OCI-LY7 (cell line): Measurements from ENCODE around the gene CD59. TPM values are rescaled to one million over a fixed set of nuclear protein-coding genes. Genes with fewer than 3 reads are reported as not detected.

Experiments
- BruUV-seq: library from RNA; stranded (reverse); fragments of 400-500 nt; replicated peaks from 2 replicates; lab custom pipeline; 2021; lab: Mats Ljungman, UMichigan
- CTCF ChIA-PET: fragments of 300-600 bp; sonication (Branson Sonifier 250); formaldehyde crosslinking; loops from one replicate; lab custom pipeline; 2022; ENCODE audit warnings: antibody characterized with exemption; ENCODE audit not compliant: unreplicated experiment; lab: Charles Lee
- POLR2A ChIA-PET: fragments of 300-600 bp; sonication (Branson Sonifier 250); formaldehyde crosslinking; loops from one replicate; lab custom pipeline; 2022; ENCODE audit warnings: antibody characterized with exemption; lab: Charles Lee
- DNase-seq: peaks from one replicate; pipeline ENCODE4 v3.0.0-alpha.2; 2015; ENCODE audit warnings: low spot score
- H2AFZ ChIP-seq: fragments of 200-600 bp; sonication (generic), shearing (Covaris generic); 2 replicates; pipeline ENCODE4 v1.6.1; 2014; ENCODE audit warnings: mild to moderate bottlenecking, antibody characterized with exemption, low read length, moderate library complexity
- H3K27ac ChIP-seq: fragments of 200-600 bp; sonication (generic); 2 replicates; pipeline ENCODE4 v1.5.1; 2014; ENCODE audit warnings: mixed run types, low read depth, mild to moderate bottlenecking, moderate library complexity, low read length, inconsistent platforms; ENCODE audit not compliant: poor library complexity, severe bottlenecking
- H3K36me3 ChIP-seq: fragments of 200-600 bp; sonication (generic); 2 replicates; pipeline ENCODE4 v1.6.1; 2014; ENCODE audit warnings: mild to moderate bottlenecking, antibody characterized with exemption, low read length, moderate library complexity, mixed read lengths; ENCODE audit not compliant: insufficient read depth
- H3K4me1 ChIP-seq: fragments of 200-600 bp; sonication (generic); 2 replicates; pipeline ENCODE4 v1.5.1; 2014; ENCODE audit warnings: mild to moderate bottlenecking, low read length; ENCODE audit not compliant: insufficient read depth, poor library complexity, severe bottlenecking
- H3K4me2 ChIP-seq: fragments of 200-600 bp; sonication (generic); 2 replicates; pipeline ENCODE4 v1.6.1; 2014; ENCODE audit warnings: mild to moderate bottlenecking, low read length
- H3K4me3 ChIP-seq: fragments of 200-600 bp; sonication (generic); 2 replicates; pipeline ENCODE4 v1.5.1; 2014; ENCODE audit warnings: mild to moderate bottlenecking, low read depth, low read length; ENCODE audit not compliant: poor library complexity, severe bottlenecking
- H3K79me2 ChIP-seq: fragments of 200-600 bp; sonication (generic); 2 replicates; pipeline ENCODE4 v1.6.1; 2016; ENCODE audit warnings: low read depth, mild to moderate bottlenecking, low read length, moderate library complexity, mixed read lengths; ENCODE audit not compliant: insufficient read depth
- H3K9me2 ChIP-seq: fragments of 200-600 bp; sonication (generic); 2 replicates; pipeline ENCODE4 v1.6.1; 2016; ENCODE audit warnings: mild to moderate bottlenecking, low read length, mixed read lengths; ENCODE audit not compliant: insufficient read depth
- H3K9me3 ChIP-seq: fragments of 200-600 bp; sonication (generic); 2 replicates; pipeline ENCODE4 v1.6.1; 2014; ENCODE audit warnings: mild to moderate bottlenecking, mixed run types, low read length, mixed read lengths
- H4K20me1 ChIP-seq: fragments of 200-600 bp; sonication (generic); 2 replicates; pipeline ENCODE4 v1.6.1; 2014; ENCODE audit warnings: mild to moderate bottlenecking, antibody characterized with exemption, low read length, moderate library complexity, mixed read lengths; ENCODE audit not compliant: insufficient read depth
- EZH2phosphoT487 ChIP-seq: fragments of 200-600 bp; sonication (generic); IDR thresholded peaks from 2 replicates; pipeline ENCODE4 v1.6.1; 2018; ENCODE audit warnings: low read depth, borderline replicate concordance, mild to moderate bottlenecking, mixed run types, antibody characterized with exemption, low read length, moderate library complexity, mixed read lengths
- intact Hi-C: fragments of 100-400 bp; cut with micrococcal nuclease; formaldehyde crosslinking; loops from one replicate; pipeline ENCODE4 v1.10.0; 2022; ENCODE audit not compliant: unreplicated experiment
- total RNA-seq, 2 experiments: library from RNA; depleted of rRNA in 1 of 2; stranded (reverse); fragments of >200 nt in 1 of 2; shearing (Covaris generic) in 1 of 2; gene quantifications; 2 replicates each; pipeline ENCODE4 v1.2.3, GENCODE V29; 2014 to 2022
- TF ChIP-seq, protein P1 (sequence below): fragments of 200-600 bp; sonication (generic); conservative IDR thresholded peaks from 2 replicates; pipeline ENCODE4 v1.5.1; 2014; ENCODE audit warnings: mild to moderate bottlenecking, antibody characterized with exemption, low read length, moderate library complexity, mixed read lengths

Gene CD59
- total RNA-seq, 2 experiments from 2014 or later: 20.2 to 35.5 TPM

DNA sequence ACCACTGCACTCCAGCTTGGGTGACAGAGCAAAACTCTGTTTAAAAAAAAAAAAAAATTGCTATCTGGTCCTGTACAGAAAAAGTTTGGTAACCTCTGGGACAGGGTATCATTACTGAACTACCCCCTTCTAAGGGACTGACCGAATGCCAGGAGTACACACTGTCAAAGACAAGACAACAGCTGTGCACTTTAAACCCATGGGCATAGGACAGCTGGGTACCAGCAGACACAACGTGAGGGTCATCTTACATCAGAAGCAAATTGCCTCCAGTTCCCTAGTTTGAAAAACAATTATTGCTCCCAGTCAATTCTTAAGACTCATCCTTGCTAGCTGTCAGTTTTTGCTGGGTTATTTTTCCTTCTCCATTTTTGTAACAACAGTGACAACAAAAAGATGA, 17.8 kb downstream of the CD59 start:
- no peaks in the 10 kb centered on the region for H3K9me3 ChIP-seq
- H3K4me1 ChIP-seq: no peaks in the 10 kb centered on the region
- intact Hi-C loops: no loop called here
- H3K4me2 ChIP-seq: no peak overlapping the region
- BruUV-seq: no TSS peak
- no peaks in the 10 kb centered on the region for H4K20me1 ChIP-seq
- TF ChIP-seq, protein P1, sequence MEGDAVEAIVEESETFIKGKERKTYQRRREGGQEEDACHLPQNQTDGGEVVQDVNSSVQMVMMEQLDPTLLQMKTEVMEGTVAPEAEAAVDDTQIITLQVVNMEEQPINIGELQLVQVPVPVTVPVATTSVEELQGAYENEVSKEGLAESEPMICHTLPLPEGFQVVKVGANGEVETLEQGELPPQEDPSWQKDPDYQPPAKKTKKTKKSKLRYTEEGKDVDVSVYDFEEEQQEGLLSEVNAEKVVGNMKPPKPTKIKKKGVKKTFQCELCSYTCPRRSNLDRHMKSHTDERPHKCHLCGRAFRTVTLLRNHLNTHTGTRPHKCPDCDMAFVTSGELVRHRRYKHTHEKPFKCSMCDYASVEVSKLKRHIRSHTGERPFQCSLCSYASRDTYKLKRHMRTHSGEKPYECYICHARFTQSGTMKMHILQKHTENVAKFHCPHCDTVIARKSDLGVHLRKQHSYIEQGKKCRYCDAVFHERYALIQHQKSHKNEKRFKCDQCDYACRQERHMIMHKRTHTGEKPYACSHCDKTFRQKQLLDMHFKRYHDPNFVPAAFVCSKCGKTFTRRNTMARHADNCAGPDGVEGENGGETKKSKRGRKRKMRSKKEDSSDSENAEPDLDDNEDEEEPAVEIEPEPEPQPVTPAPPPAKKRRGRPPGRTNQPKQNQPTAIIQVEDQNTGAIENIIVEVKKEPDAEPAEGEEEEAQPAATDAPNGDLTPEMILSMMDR: no peak
- TF ChIP-seq EZH2phosphoT487: no peak
- no peaks in the 10 kb centered on the region for H3K9me2 ChIP-seq
- ChIA-PET POLR2A (no interaction called here), CTCF (no interaction called here)
- DNase-seq: no peak
- H3K36me3 ChIP-seq: peaks cover 7% of the 10 kb centered on the region; the same call in 1 of the 2 replicates
- H2AFZ ChIP-seq: no peak overlapping the region
- no peaks in the 10 kb centered on the region for H3K79me2 ChIP-seq
- H3K27ac ChIP-seq: no peak overlapping the region
- no peak overlapping the region for H3K4me3 ChIP-seq

DNA sequence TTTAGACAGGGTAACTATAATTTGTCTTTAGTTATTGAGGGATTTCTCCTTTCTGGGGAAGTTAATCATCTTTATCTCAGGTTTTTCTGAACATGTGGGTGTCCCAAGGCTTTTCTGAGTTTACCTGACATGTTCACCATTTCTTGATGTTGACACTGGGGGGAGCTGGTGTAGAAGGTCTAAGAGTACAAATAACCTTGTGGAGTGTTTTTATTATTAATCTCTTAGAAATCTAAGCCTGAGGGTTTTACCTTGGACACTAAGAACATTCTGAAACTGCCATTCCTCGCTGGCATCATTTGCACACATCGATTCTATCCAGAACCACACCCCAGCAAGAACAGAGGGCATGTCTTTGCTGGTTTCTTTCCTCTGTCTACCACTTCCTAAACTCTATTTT, 20.0 kb downstream of the CD59 start:
- no peaks in the 10 kb centered on the region for H4K20me1 ChIP-seq
- H3K79me2 ChIP-seq: no peaks in the 10 kb centered on the region
- no peak overlapping the region for H3K4me2 ChIP-seq
- H3K4me1 ChIP-seq: no peaks in the 10 kb centered on the region
- intact Hi-C loops: no loop called here
- peaks cover 7% of the 10 kb centered on the region; the same call in 1 of the 2 replicates for H3K36me3 ChIP-seq
- TF ChIP-seq, protein P1: peak; percentile 74
- no peak for TF ChIP-seq EZH2phosphoT487
- ChIA-PET POLR2A (interaction anchor here (0.9 to 1.5 kb wide), 4 partner anchors 20 to 68 kb away, joined by 3 to 5 read pairs (median 4); partner anchors contain the start of gene CD59), CTCF (interaction anchor here (1.0 to 3.0 kb wide), 2 partner anchors 26 to 92 kb away, joined by 3 to 20 read pairs; no protein-coding TSS in a partner anchor)
- H2AFZ ChIP-seq: no peak overlapping the region
- no peaks in the 10 kb centered on the region for H3K9me3 ChIP-seq
- H3K4me3 ChIP-seq: no peak overlapping the region
- no peaks in the 10 kb centered on the region for H3K9me2 ChIP-seq
- no peak overlapping the region for H3K27ac ChIP-seq
- no TSS peak for BruUV-seq
- DNase-seq: peak; percentile 36

DNA sequence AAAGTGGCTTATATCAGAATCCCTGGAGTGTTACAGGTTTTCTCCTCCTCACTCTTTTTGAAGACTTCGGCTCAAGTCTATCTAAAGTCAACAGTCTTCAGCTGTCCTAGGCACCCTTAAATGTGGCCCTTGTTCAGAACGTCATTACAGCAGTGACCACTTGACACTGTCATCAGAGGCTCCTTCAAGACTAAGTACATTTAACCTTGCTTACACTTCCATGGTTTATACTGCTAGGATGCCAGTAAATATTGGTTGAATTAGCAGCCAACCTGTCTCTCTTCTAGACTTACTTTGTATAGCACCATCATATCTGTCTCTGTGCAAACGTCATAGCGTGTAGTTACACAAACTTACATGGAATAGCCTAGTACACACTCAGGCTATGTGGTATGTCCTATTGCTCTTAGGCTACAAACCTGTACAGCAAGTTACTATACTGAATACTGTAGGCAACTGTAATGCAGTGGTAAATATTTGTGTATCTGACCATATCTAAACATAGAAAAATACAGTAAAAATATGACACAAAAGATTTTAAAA, 22.3 kb downstream of the CD59 start:
- Histone ChIP-seq H4K20me1 (no peaks in the 10 kb centered on the region), H2AFZ (no peak overlapping the region), H3K36me3 (peaks cover 13% of the 10 kb centered on the region), H3K4me2 (no peak overlapping the region), H3K27ac (no peak overlapping the region), H3K79me2 (no peaks in the 10 kb centered on the region), H3K9me3 (no peaks in the 10 kb centered on the region), H3K4me1 (no peaks in the 10 kb centered on the region), H3K9me2 (no peaks in the 10 kb centered on the region), H3K4me3 (no peak overlapping the region)
- CTCF ChIA-PET: no interaction called here
- TF ChIP-seq, protein P1: no peak
- TF ChIP-seq EZH2phosphoT487: no peak
- POLR2A ChIA-PET: interaction anchor here (0.7 to 0.9 kb wide), 3 partner anchors 8 to 13 kb away, joined by 3 read pairs; no protein-coding TSS in a partner anchor
- intact Hi-C loops: no loop called here
- no peak for DNase-seq
- no TSS peak for BruUV-seq
